Adipose tissue (tissue), 3 donors: ENCODE data around the gene CMSS1. TPM values are rescaled to one million over a fixed set of nuclear protein-coding genes. Genes with fewer than 3 reads are reported as not detected.

ENCODE experiments used
- H3K27ac ChIP-seq: one replicate; pipeline ENCODE4 v1.5.1; 2013; ENCODE audit warnings: low read depth, low read length
- WGBS, 3 donors: extraction: QIAGEN DNeasy Blood & Tissue Kit; methylation state at CpG; one replicate each; pipeline ENCODE4 v1.1.7; 2013; 5-methylcytosine and 5-hydroxymethylcytosine counted together
- polyA plus RNA-seq, 3 donors: library from polyadenylated mRNA; stranded (reverse); fragments of 200-250 nt; gene quantifications; one replicate each; pipeline ENCODE4 v1.2.3, GENCODE V29; 2013
- donor health status: healthy with polysubstance abuse.
- donor health status: Bipolar disorder and iron deficiency.
- donor health status: healthy.

CMSS1 gene
- polyA plus RNA-seq, 3 donors = 19.7 to 30.5 (median 27.6) TPM

DNA sequence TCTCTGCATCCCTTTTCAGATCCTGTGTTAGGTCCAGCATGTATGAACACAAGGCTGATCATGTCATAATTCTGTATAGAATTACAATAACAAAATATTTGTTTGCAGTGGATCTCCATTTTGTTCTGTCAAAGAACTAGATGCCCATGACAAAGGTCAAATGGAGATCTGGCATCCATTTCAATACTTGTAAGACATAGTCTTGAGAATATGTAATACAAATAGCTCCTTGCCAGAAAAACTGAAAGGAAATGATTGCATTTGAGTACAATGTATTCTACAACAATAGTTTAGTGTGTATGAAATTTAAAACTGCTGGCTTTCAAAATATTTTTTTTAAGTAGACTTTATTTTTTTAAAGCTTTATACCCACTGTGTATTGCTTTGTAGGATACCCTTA lies 101.1 kb downstream of the CMSS1 start:
- H3K27ac ChIP-seq = no peak overlapping the region

DNA sequence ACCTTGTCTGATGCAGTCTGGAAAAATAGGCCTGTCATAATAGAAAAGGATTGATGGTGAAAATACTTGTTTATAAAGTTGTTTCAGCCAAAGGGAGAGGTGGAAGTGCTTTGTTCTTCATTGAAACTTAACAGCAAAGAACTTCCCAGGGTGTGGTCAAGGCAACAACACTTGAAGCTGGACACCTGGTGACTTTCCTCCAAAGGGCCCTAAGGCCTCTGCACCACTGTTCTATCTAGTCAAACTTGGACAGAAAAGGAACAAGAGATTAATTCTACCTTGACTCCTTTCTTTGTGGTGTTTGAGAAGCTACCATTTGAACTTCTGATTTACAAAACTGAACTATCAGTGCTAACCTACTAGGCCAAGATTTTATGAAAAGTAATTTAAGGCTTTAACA lies 102.0 kb downstream of the CMSS1 start:
- no peak overlapping the region for H3K27ac ChIP-seq

DNA sequence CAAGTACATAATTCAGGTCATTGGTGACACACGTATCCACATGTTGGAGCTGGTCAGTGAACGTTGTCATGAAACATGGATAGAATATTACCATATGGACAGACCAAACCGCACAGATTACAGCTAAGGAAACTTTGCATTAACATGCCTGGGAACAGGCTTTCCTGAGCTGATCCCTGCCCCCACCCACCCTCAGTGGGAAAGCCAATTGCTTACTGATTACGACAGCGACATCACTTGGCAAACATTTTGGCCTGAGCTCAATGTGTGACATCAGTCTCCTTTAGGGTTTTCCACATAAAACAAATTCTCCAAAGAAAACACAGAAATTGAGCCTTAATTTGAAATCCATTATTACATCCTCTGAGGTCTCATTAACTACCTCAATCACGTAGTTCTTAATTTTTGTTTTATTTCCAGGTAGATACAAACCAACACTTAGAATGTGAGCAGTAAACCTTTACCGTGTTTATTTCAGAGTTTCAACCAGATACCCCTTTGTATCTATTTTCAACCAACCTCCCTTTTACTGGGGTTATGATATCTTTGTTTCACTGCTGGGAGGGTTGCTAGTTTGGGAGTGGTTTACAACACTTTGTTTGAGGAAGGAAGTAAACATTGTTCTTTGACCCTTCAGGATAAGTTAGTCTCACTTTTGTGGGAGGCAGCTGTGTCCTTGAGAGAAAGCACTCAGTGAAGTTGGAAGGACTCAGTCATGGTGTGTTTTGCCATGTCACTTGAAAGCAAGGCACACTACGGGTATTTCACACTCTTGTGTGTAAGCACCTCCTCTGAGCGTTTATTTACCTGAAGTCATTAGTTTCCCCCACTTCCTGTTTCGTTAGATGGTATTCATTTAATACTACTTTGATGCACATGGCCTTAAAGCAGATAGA lies 103.1 kb downstream of the CMSS1 start:
- WGBS, 3 donors = 34 to 43% (median 35%) methylated on average over 10 of the region's 10 CpGs
- H3K27ac ChIP-seq = no peak overlapping the region

DNA sequence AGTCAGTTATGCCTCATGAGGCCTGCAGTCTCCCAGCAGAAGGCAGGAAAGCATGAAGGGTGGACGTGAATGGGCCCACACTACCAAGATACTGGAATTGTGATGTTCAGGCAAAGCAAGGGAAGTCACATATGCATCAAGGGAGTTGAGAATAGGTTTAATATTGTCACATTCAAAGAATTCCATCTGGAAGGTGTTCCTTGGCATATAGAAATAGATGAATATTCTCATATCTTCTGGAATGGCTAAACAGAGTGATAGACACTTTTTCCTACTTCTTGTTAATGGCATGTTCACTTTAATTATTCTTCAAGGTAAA lies 103.7 kb downstream of the CMSS1 start:
- H3K27ac ChIP-seq = no peak overlapping the region
- WGBS, 3 donors = 75 to 95% (median 89%) methylated on average over 1 of the region's 1 CpG

DNA sequence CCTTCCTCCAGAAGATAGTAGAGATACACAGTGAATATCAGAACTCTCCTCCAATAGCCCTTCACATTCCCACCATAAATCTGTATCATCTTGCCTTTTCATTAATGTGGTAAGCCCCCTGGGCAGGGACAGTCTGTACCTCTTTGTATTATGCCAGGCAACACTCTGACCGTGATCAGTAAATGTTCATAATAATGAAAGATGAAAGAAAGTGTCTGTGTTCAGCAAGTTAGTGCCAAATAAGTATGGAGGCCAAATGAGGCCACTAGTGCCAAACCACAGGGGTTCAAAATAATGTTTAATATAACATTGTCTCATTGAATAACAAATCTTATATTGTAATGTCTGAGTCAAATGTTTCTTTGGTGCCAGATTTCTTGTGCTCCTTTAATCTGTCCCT lies 104.3 kb downstream of the CMSS1 start:
- H3K27ac ChIP-seq = no peak overlapping the region
- WGBS, 3 donors = 76 to 94% (median 77%) methylated on average over 1 of the region's 1 CpG

DNA sequence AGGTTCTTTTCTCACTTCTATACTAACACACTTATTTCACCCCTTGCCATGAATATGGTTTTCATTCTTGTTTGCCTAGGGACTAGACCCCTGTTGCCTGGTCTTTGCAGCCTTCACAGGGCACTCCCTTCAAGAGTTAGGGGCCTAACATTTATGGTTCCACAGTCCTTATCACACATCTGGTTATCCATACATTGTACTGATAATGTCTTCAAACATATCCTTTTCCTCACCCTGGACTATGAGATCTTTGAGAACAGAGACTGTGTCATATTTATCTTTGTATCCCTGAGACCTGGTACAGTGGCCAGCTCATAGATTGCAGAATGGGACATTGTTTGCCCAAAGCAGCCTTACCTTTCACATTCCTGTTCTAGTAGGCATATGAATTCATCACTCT lies 106.2 kb downstream of the CMSS1 start:
- H3K27ac ChIP-seq = no peak overlapping the region

DNA sequence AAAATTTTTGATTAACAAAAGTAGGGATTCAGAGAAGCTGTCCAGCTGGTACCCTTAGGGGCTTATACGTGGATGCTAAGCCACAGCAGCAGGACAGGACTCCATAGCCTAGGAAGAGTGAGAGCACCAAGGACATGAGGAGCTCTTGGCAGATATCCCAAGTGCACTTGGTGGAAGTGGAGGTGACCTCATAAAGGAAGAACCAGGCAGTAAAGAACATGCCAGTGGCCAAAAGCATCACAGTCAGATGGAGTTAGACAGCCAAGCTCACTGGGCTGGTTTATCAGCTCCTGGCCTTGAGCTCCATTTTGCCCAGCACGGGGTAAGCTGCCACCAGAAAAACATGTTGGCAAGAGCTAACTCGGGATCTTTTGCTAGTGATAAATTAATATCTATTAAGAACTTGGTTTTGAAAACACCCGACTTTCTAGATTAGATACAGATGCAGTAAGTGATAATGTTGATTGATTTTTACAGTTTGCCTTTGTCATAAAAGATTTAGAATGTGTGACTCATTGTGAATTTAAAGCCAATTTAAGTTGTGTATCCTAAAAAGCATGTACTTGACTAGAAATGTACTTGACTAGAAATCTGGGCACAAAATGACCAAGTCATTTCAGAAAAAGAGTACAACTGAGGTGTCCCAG lies 108.0 kb downstream of the CMSS1 start:
- 31 to 65% (median 49%) methylated on average over 4 of the region's 4 CpGs for WGBS, 3 donors
- no peak overlapping the region for H3K27ac ChIP-seq

DNA sequence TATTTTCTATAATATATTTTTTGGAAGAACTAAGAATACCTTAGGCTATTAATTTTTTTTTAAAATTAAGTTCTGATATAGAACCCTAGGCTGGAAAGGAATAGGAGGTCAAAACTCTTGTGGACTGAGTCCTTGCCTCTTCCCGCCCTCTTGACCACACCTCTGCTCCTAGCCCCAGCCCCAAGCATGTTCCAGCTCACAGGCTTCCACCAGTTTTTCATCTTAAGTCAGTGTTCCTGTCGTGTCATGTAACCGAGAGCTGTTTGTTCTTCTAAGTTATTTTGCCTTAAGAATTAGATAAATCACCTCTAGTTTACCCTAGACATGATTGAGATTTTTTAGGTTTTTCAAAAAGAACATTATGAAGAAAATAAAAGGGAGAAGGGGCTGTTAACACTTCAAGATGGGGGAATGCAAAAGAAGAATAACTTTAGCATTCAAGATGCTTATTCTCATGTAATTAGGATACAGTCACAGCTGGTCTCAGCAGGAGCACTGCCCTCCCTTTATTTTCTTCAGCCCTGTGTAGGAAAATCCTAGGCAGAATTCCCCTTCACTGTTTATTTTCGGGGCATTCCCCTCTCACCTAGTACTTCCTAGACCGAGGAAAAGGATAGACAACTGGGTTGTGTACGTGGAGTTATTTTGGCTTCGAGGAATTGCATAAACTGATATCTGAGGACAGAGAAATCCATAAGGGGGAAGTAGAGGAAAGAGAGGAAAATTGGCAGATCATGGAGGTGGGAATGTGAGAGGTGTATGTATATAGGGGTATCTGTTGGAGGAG lies 110.2 kb downstream of the CMSS1 start:
- H3K27ac ChIP-seq = no peak overlapping the region
- WGBS, 3 donors = 73 to 87% (median 78%) methylated on average over 7 of the region's 7 CpGs

- 54 to 75% (median 65%) methylated on average over 7 of the region's 7 CpGs for WGBS, 3 donors
- no peak overlapping the region for H3K27ac ChIP-seq
These were observed 111.4 kb downstream of the CMSS1 start for GRCh38 chr3:99928771-99929744.

DNA sequence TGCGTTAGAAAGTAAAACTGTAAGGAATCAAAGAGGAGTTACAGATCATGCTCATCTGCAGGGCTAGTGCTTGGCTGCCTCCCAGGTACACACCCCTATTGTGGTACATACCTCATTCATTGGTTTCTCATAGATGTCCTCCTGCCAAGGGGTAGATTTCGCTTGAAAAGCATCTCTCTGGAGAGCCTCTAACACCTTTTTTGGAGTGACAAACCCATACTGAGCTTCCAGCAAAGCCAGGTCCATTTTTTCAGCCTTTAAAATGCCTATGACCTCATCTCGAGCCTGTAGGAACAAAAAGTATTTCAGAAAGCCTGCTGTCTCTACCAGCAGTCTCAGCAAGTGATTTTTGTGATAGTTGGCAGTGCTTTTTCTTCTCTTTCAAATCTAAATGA lies 112.1 kb downstream of the CMSS1 start:
- WGBS, 3 donors = 53 to 65% (median 58%) methylated on average over 3 of the region's 3 CpGs
- no peak overlapping the region for H3K27ac ChIP-seq

DNA sequence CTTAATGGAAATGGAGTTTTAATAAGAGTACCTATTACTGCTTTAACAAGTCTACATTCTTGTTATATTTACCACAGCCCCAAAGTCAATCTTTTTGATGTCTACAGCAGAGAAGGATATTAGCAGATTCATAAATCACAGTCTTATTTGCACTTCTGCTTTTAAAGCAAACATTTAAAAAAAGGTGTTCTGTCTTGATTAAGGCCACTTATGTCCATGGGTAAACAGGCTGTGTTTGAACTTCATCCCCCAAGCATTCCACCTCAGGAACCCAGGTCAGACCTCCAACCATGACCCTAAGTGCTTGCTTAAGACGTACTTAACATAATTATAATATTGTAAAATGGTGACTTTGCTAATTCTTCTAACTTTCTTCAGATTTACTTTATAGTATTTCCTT lies 113.4 kb downstream of the CMSS1 start:
- WGBS, 3 donors = 63 to 91% (median 89%) methylated on average over 1 of the region's 1 CpG
- no peak overlapping the region for H3K27ac ChIP-seq

GRCh38 chr3:99933971-99934750 lies 116.5 kb downstream of the CMSS1 start:
- WGBS, 3 donors = 90 to 97% (median 93%) methylated on average over 5 of the region's 5 CpGs

GRCh38 chr3:99934975-99935797 lies 117.5 kb downstream of the CMSS1 start:
- H3K27ac ChIP-seq = no peak overlapping the region
- 27 to 53% (median 49%) methylated on average over 4 of the region's 4 CpGs for WGBS, 3 donors

More at GRCh38 chr3:99933971-99934750, 116.5 kb downstream of the CMSS1 start:
- H3K27ac ChIP-seq = no peak overlapping the region

DNA sequence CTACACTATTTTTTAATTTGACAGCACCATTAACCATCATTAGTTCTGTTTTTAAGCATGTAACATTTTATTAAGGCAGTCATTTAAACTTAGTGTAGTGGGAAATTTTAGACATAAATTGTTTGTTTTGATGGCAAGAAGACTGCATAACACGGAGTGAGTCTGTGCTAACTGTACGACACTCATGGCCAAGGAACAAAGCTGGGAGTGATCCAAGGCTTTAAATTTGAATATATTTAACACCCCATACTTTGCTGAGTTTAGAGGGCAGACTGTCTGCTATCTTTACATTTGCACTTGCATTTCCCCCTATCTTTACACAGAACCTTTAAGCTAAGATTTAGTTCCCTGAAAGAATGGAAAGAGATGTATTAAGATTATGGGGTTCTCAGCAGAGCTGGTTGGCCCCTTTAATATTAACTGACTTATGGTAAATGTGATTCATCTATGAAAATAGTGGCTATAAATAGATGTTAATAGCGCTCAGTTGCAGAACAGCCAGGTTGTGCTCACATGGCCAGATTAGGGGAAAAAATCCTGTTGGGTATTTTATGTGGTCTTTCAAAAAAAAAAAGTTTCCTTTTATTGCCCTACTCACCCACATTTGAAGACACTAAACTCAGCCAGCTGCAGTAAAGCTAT lies 120.7 kb downstream of the CMSS1 start:
- WGBS, 3 donors = 75 to 83% (median 83%) methylated on average over 3 of the region's 3 CpGs
- no peak overlapping the region for H3K27ac ChIP-seq

DNA sequence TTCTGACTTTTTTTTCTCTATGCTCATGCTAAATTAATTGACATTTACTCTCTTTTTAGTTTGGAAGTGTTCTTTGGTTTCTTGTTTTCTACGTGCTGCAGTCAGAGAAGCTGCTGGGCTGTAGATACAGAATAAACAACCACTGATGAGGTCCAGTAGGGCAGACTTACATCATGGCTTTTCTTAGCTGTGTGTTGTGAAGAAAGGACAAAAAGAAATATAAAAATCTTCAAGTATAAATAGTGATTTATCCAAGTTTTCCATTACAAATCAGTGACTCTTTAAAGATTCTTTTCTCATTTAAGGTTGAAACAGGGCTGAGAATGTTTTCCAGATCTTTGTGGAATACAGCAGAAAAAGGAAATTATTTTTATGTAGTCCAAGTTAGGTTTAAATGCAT lies 122.2 kb downstream of the CMSS1 start:
- WGBS, 3 donors = 66 to 97% (median 70%) methylated on average over 1 of the region's 1 CpG
- H3K27ac ChIP-seq = no peak overlapping the region

DNA sequence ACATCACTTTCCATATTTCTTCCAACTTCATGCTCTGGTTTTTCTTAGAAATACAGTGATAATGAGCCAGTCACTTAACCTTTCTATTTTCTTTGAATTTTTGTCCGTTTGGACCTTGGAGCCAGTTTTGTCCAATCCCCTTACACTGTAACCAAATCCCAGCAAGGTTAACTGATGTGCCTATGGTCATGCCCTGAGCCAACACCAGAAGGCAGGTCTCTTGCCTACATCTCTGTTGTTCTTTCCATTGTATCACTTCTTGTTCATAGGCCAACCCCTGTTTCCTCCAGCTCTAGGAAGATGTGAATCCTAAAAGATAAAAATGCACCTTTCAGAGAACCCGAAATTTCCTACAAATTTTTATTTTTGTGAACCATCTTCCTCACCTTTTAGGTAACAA lies 122.7 kb downstream of the CMSS1 start:
- 78 to 90% (median 86%) methylated on average over 2 of the region's 2 CpGs for WGBS, 3 donors
- H3K27ac ChIP-seq = no peak overlapping the region
